Activated T-cell treated with anti-CD3 and anti-CD28 coated beads for 24 hours (primary cell): ENCODE measurements around the gene MYOG.

Source experiments
- DNase-seq: peaks from one replicate; pipeline ENCODE4 v3.0.0-alpha.2; 2020; ENCODE audit warnings: low read depth

MYOG gene

DNA sequence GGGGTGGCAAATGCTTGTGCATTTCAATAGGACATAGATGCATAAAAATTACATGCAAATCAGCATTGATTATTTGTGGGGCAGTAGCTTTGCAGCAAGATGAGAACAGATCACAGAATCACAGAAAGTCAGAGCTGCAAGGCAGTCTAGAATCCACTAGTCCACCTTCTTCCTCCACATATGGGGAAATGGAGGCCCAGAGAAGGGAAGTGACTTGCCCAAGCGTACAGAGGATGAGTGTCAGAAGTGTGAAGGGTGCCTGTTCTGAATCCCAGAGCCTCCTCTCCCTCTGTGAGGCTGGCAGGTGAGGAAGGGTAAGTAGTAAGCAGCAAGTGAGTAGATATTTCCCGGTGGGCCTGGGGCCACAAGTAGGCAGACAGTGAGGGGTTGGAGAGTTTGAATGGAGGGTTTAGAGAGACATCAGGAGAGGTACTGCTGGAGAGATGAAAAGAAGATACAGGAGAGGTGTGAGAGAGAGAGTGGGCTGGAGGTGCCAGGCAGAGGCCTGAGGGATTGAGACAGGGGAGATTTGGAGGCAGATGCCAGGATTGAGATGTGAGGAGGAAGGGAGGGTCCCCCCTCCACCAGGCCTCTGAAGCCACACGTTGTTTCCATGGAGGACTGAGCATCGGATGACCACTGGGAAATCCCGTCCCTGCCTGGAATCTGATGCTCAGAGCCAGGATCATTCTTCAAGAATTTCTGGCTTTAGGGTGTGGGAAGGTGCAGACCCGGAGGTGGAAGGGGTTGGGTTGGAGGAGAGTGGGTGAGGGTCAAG, 4.8 kb upstream of the MYOG start:
- no peak for DNase-seq

DNA sequence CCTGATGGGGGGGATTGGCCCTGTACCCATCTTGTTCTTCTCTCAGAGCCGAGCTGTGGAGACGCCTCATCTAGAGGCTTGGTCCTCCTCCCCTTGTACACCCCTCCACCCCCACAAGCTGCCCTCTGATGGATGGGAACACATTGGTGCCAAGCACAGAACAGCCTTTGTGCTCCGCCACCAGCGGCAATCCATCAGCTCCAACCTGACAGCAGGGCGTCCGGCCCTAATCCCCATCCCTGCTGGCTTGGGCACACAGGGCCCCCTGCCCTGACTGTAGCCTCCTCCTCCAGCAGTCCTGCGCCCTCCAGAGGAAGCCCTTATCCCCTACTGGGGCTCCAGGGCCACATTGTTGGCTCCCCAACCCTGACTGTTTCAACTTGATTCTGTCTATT, 3.8 kb upstream of the MYOG start:
- DNase-seq: no peak

DNA sequence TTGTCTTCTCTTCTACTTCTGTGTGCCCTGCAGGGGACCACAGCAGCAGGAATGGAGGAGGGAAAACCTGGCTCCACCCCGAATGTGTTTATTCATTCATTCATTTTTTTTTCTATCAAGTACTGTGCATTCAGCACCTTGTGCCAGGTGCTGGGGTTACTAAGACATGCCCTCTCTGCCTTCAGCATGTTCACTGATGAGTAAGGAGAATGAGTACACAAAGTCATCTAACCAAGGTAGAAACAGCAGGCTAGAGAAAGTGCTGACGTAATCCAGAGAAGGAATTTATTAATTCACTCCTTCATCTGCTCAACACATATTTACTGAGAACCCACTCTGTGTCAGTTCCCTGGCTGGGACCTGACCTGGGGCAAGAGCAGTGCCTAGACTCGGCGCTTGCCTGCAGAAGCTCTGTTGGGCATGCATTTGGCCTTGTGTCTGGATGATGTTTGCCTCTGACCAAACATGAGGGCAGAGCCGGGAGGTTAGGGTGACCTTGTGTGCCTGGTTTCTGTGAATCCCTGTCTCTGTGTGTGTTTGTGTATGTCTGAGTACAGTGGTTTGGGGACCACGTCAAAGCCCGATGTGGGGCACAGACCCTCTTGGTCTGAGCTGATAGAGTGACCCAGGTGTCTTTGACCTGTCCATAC, 3.3 kb upstream of the MYOG start:
- DNase-seq: no peak

DNA sequence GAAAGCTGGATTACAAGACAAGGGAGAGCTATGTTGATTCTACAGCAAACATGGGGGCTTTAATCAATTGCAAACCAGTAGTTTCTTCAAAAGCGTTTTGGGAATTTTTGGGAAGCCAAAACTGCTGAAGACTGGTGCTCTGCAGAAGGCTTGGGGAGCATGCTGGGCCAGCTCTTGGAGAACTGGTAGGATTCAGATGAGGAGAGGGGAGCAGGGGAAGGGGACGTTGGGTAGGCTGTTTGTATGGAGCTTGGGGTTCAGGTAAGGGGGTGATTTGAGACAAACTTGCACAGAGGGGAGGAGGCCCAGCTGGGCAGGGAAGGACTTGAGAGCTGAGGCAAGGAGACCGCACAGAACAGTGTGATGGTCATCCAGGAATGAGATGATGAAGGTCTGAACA, 2.6 kb upstream of the MYOG start:
- no peak for DNase-seq

GRCh38 chr1:203086992-203087763, 1.4 kb upstream of the MYOG start:
- no peak for DNase-seq

GRCh38 chr1:203084588-203085527, 954 bp downstream of the MYOG start:
- no peak for DNase-seq

DNA sequence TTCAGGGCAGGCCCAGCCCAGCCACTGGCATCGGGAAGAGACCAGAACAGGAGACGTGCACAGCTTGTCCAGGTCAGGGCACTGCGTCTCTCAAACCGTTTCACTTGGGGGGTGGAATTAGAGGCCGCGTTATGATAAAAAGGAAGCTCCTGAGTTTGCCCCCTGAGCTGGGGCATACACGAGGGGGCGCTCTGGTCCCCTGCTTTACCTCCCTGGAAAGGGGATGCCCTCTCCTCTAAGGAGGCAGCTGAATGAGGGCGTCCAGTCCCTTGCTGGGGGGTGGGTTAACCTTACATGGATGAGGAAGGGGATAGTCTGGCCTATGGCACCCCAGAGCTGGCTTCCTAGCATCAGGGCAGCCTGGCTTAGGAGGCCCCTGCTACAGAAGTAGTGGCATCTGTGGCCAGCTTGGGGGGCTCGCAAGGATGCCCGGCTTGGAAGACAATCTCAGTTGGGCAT, 2.3 kb downstream of the MYOG start:
- no peak for DNase-seq

DNA sequence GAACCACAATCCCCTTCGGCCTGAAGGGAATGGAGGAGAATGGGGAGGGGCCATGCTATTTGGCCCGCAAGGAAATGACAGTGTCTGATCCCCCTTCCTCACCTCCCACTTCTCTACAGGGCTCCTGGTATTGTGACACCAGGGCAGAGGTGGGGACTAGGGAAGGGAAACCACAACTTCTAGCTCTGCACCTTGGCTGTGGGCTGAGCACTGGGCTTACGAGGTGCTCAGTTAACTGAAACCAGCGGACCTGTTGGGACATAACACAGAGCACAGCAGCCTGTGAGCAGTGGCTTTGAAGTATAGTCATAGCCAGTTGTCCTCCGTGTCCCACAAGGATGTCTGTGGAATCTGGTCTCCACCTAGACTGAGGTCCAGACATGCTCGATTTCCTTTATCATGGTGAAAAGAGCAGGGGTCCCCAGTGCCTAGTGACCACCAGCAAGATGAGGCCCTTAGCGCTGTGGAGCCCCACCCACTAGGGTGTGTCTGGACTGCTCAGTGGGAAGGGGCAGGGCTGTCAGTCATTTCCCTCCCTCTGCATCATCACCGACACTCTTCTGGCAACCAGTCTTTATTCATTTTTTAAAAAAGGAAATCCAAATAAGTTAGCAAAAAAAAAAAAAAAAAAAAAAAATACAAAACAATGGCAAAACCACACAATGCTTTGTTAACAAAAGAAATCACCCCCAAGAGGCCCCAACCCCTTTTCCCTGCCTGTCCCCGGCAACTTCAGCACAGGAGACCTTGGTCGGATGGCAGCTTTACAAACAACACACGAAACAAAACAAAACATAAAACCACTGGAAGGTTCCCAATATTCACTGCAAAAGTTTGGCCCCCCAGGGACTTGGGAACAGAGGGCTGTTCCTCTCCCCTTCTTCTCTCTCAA, 3.0 kb downstream of the MYOG start:
- DNase-seq: no peak

GRCh38 chr1:203082231-203082505, 3.6 kb downstream of the MYOG start:
- no peak for DNase-seq

DNA sequence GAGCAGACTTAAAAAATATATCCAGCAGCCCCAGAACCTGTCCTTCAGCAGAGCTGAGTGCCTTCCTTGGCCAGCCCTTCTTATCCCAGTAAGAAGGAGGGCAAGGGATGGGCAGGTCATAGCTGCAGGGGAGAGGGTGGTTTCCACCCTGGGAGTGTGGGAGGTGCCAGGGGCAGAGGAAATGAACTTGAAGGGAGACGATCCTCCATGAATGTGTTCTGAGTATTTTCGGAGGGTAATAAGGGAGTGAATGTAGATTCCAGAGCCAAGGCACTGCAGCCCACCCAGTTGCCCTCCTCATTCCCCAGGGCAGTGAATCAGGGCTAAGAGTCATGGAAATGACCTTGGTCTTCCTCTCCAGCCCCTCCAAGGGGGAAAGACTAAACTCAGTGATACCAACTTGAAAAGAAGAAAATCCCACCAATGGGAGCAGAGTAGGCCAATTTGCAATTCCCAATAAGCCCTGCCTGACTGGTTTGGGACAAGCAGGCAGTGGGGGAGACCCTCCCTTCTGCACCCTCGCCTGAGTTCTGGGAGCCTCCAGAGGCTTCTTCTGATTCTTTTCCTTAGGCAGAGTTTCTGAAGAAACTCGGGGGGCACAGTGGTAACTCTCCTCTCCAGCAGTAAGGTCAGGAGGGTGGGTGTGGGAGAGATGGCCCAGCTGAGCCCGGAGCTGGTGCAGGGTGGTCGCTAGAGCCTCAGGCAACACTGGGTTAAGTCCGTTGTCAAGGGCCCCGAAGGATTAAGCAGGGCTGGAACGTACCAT, 4.2 kb downstream of the MYOG start:
- no peak for DNase-seq

DNA sequence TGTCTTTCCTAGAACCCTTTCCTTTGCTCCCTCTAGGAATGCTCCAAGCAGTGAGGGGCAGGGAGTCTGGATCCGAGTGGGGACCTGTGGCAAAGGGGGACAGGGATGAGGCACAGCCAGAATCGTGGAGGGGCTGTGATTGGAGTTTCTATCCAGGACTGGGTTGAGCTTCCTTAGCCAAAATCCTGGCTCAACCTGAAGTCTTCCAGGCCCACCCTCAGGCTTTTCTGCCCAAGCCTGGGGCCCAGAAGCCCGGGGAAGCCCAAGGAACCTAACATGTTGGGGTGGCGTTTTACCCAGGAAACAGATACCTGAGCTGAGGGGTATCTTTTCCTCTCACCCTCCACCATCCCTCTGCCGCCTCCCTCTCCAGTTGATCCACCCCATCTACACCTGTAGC, 5.4 kb downstream of the MYOG start:
- no peak for DNase-seq

DNA sequence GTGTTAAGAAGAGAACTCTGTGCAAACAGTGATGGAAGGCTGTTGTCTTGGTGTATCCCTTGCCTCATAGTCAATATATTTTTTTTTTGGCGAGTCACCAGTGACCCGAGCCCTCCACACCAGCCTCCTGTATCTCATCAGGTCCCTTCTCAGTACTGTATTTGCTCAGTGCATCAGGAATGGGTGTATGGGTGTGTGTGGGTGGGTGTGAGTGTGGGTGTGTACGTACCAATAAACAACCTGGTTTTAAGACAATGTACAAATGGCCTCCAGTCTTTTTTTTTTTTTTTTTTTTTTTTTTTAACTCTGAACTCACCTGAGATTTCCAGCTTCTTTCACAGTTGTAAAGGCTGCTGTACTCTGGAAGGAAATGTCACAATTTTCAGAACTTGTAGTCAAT, 7.3 kb downstream of the MYOG start:
- no peak for DNase-seq

DNA sequence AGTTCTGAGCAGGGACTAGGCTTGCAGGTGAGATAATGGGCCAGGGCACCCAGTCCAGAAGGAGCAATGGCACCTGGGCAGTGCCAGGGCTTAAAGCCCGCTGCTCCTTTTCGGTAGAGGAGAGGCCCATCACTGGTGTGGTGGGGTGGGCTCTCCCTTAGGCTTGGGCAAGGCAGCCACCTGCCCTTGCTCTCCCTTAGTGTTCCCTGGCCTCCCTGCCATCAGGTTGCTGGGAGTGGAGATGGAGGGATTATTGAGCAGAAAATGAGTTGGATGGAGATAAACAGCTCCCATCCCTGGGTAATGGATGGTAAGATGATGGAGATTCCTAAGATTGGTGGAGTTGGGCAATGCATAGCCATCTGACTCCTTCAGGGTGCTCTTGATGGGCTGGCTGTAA, 7.9 kb downstream of the MYOG start:
- no peak for DNase-seq

DNA sequence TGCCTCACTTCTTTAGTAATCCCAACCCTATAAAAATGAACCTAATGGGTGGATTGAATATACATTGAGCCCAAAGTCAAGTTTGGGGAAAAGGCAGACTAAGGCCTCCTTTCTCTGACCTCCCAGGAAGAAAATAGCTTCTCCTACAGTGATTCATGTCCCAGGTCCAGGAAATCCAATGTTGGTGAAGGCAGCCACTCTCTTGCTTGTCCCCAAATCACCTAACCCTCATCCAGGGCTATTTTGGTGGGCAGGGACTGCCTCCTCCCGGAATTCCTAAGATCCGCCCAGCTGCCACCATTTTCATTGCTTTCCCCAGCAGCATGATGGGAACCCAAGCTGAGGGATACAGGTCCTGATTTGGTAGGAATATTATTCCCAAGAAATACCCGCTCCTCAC, 8.4 kb downstream of the MYOG start:
- no peak for DNase-seq

DNA sequence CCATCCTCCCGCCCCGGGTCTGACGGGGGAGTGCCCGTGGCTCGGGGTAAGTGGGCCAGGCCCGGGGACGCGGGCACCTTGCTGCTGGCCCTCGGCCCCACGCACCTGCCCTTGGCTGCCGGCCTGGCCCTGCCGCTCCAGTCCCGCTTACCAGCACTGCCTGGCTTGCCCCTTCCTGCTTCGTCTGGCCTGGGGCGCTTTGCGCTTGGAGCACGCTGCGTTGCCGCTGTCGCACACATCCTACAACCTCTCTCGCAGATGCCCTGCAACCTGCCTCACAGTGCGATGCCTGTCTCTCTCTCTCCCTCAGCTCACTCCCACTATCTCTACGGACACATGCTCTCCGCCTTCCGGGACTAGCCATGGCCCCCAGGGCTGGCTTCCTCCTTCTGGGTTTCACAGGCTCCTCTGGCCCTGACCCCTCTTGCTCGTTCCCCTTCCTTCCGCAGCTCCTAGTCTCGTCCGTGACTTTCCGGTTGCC, 9.7 kb downstream of the MYOG start:
- no peak for DNase-seq

- no peak for DNase-seq
These were observed 10.4 kb downstream of the MYOG start for GRCh38 chr1:203075236-203076030.

DNA sequence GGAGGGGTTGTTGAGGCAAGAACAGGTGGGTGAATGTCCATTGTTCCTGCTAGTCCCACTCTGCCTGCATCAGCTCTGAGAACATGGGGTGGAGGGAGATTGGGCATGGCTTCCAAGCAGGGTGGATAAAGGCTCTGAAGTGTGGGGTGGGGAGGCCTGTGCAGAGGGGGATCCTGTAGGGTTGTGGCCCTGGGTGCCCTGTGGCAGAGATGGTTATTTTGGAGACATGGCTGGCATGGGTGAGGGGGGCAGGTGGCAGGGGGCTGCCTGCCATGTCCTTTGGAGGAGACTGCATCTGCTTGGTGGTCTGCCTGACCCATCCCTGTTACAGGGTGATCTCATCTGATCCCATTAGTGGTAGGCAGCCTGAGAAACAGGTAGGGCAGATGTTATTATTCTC, 11.2 kb downstream of the MYOG start:
- DNase-seq: no peak

DNA sequence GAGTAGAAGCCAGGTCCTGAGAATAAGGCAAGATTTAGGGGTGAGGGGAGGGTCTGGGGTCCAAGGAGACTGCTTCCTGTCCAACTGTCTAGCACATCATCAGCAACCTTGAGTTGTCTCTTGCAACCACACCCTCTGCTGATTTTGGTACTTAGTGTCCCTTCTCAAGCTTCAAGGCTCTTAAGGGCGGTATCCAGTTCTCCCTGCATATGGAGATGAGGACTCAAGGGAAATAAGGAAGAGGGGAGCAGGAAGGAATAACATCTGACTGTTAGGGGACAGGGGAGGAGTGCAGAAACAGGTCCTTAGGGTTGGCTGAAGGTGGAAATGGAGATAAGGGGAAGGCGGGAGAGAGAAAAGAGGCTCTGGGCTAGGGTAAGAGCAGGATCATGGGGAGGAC, 12.3 kb downstream of the MYOG start:
- no peak for DNase-seq

DNA sequence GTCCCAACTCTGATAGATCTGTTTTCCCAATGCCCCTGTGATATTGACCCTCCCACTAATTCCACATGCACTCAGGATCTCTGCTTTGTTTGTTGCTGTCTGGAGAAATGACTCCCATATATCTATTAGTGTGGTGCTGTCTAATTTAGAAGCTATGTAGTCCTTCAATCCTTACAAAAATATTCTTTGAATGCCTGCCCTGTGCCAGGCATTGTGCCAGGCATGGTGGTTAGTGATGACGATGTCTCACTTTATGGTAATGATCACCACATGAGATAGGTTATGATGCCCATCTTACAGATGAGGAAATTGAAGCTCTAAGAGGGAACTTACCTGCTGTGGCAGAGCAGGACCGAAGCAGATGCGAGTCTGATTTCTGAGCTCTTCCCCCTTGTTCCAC, 12.9 kb downstream of the MYOG start:
- no peak for DNase-seq
